Heart left ventricle (tissue), 16 donors: ENCODE results near the gene ASXL1. TPM values are rescaled to one million over a fixed set of nuclear protein-coding genes. Genes with fewer than 3 reads are reported as not detected.
A peak's percentile ranks its signal among the peaks of the same experiment; 100 is the strongest.
"Not testable (repeated sequence)": the region's sequence is repeated elsewhere in the genome, so short reads cannot be mapped to it uniquely, and the experiment has no call there.

Experiments used
- ATAC-seq, 4 donors: fragments of 200-7000 bp; cut with Tn5 transposase; one replicate each; pipeline ENCODE4 v1.9.1; 2020 to 2022; ENCODE audit warnings: moderate library complexity in 4 of 4, mild to moderate bottlenecking in 3 of 4, moderate number of reproducible peaks in 1 of 4
- DNase-seq, 5 donors: peaks; one replicate each; pipeline ENCODE4 v3.0.0-alpha.2; 2020
- H3K27ac ChIP-seq, 12 donors: fragments of 200-600 bp; sonication (generic) in 4 of 12; one replicate each; pipeline versions ENCODE4 v1.5.0 to v1.8.0; 2016 to 2022; ENCODE audit warnings: mild to moderate bottlenecking in 2 of 12
- H3K27me3 ChIP-seq, 9 donors: fragments of 200-600 bp; sonication (generic) in 2 of 9; one replicate each; pipeline versions ENCODE4 v1.5.1 to v1.8.0; 2016 to 2022; ENCODE audit warnings: mild to moderate bottlenecking in 3 of 9
- H3K36me3 ChIP-seq, 9 donors: fragments of 200-600 bp; sonication (generic) in 2 of 9; one replicate each; pipeline versions ENCODE4 v1.5.0 to v1.8.0; 2018 to 2022; ENCODE audit warnings: mild to moderate bottlenecking in 2 of 9
- H3K4me1 ChIP-seq, 12 donors: fragments of 200-600 bp; sonication (generic) in 4 of 12; one replicate each; pipeline versions ENCODE4 v1.5.0 to v1.8.0; 2016 to 2022; ENCODE audit warnings: mild to moderate bottlenecking in 3 of 12
- H3K4me3 ChIP-seq, 12 donors: fragments of 200-600 bp; sonication (generic) in 4 of 12; one replicate each; pipeline versions ENCODE4 v1.5.0 to v1.8.0; 2017 to 2022; ENCODE audit warnings: mild to moderate bottlenecking in 9 of 12, moderate library complexity in 4 of 12
- H3K9me3 ChIP-seq, 12 donors: fragments of 200-600 bp; sonication (generic) in 4 of 12; one replicate each; pipeline versions ENCODE4 v1.5.0 to v1.8.0; 2016 to 2022; ENCODE audit warnings: mild to moderate bottlenecking in 1 of 12
- POLR2A ChIP-seq, 2 donors: fragments of 450-650 bp; IDR thresholded peaks; one replicate each; pipeline ENCODE4 v1.6.1; 2017; ENCODE audit warnings: antibody characterized with exemption in 2 of 2, mild to moderate bottlenecking in 2 of 2, moderate library complexity in 2 of 2
- WGBS, 4 donors: extraction: QIAGEN DNeasy Blood & Tissue Kit in 2 of 4; methylation state at CpG; one replicate each; pipeline versions ENCODE4 v1.1.5 to v1.1.7; 2013 to 2018; 5-methylcytosine and 5-hydroxymethylcytosine counted together
- intact Hi-C, 10 donors: fragments of 100-400 bp; cut with DNase I; formaldehyde crosslinking; loops; one replicate each; pipeline versions ENCODE4 v1.11.1 to v1.14.2; 2022
- polyA plus RNA-seq, 2 donors: library from polyadenylated mRNA; stranded (reverse); fragments of 200-250 nt; gene quantifications; one replicate each; pipeline ENCODE4 v1.2.3, GENCODE V29; 2013
- total RNA-seq, 9 donors: library from RNA; depleted of rRNA in 2 of 9; stranded (reverse); fragments of >200 nt in 2 of 9; fragmentation: NEBNext Ultra II Directional in 3 of 9; extraction: Animal tissue kit (Norgen Biotek cat#: 25700) in 3 of 9; gene quantifications; one replicate each; pipeline versions ENCODE4 v1.1.0 to v1.2.4, GENCODE V29; 2016 to 2023
- TF ChIP-seq, protein P1 (sequence below), 12 donors: fragments of 200-600 bp; sonication (generic) in 4 of 12; IDR thresholded peaks; one replicate each; pipeline versions ENCODE4 v1.5.0 to v1.8.0; 2018 to 2022; ENCODE audit warnings: antibody characterized with exemption in 12 of 12, mild to moderate bottlenecking in 5 of 12
- donor health status: ischemic (EF 13 %, LVEDD 7.1; RV severe dilation, severe dysfunction).
- donor health status: healthy with polysubstance abuse.
- donor health status: DM: no; HTN: yes; CAD: no.
- donor health status: DM: no; HTN: no; CAD: no.
- donor health status: ischemic (EF 25% LVEDD 6.9; RV normal size, moderate dysfunction).
- donor health status: ischemic (EF 25% LVEDD 5.7; RV mildly dilated, moderate dysfunction).
- donor health status: healthy.
- donor health status: DM: yes; HTN: yes; CAD: no.
- donor health status: ischemic (EF 35%, LVEDD 5.7; RV mildly dilated, moderate dysfunction).
- donor health status: nonischemic (EF 11% LVEDD 7.7; RV severe dilation, severe dysfunction).
- donor health status: DM: yes; HTN: yes; CAD: no.
- donor health status: PGD.
- donor health status: ischemic (EF 29% LVEDD 5.4; RV normal size, mild dysfunction).
- donor health status: nonischemic (EF 23%, LVEDD 6.1; RV moderate dilation, normal function).

ASXL1 gene
- total and polyA plus RNA-seq, 11 donors: 15.1 to 50.1 (median 26.5) TPM

GRCh38 chr20:32366380-32366779, 8.2 kb downstream of the ASXL1 start:
- TF ChIP-seq POLR2A (IDR thresholded peaks at IDR 0.05): no peak
- TF ChIP-seq, protein P1, sequence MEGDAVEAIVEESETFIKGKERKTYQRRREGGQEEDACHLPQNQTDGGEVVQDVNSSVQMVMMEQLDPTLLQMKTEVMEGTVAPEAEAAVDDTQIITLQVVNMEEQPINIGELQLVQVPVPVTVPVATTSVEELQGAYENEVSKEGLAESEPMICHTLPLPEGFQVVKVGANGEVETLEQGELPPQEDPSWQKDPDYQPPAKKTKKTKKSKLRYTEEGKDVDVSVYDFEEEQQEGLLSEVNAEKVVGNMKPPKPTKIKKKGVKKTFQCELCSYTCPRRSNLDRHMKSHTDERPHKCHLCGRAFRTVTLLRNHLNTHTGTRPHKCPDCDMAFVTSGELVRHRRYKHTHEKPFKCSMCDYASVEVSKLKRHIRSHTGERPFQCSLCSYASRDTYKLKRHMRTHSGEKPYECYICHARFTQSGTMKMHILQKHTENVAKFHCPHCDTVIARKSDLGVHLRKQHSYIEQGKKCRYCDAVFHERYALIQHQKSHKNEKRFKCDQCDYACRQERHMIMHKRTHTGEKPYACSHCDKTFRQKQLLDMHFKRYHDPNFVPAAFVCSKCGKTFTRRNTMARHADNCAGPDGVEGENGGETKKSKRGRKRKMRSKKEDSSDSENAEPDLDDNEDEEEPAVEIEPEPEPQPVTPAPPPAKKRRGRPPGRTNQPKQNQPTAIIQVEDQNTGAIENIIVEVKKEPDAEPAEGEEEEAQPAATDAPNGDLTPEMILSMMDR (IDR thresholded peaks at IDR 0.05): no peak
- Histone ChIP-seq H3K4me3 (no peak overlapping the region), H3K4me1 (peaks cover 2 to 76% (median 34%) of the 10 kb centered on the region in 12 donors), H3K27me3 (no peaks in the 10 kb centered on the region), H3K36me3 (peaks cover 0 to 41% (median 24%) of the 10 kb centered on the region in 9 donors), H3K27ac (peak overlapping the region in 1 of 12 donors; percentile 40), H3K9me3 (no peaks in the 10 kb centered on the region)
- DNase-seq (no peak), ATAC-seq (no peak)
- WGBS, 4 donors: 78 to 89% (median 83%) methylated on average over 2 of the region's 2 CpGs
- intact Hi-C loops: loop anchor here in 1 of 10 donors (10.0 kb wide), 1 partner anchor 68 kb away; no protein-coding TSS in a partner anchor

DNA sequence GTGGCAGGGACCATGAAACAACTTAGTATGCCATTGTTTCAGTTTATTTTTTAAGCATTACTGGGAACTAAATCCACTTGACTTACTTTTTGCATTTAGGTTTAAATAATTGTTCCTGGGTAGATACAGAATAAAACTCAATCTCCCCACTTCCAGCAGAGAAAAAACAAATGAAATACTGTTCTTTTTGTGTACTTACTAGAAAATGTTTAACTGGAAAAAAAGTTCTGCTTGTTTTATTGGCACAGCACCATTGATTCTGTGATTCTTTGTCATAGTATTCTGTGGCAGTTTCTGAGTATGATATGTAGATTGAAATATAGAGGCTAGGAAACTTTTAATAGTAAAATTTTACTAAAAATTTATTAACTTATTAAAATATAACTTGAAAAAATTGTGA, 10.2 kb downstream of the ASXL1 start:
- Histone ChIP-seq H3K4me1 (peaks cover 2 to 57% (median 26%) of the 10 kb centered on the region in 12 donors), H3K27ac (no peak overlapping the region), H3K27me3 (no peaks in the 10 kb centered on the region), H3K4me3 (no peak overlapping the region), H3K36me3 (peaks cover 0 to 59% (median 42%) of the 10 kb centered on the region in 9 donors), H3K9me3 (no peaks in the 10 kb centered on the region)
- ATAC-seq (no peak), DNase-seq (no peak)
- TF ChIP-seq POLR2A (IDR thresholded peaks at IDR 0.05): no peak
- TF ChIP-seq, protein P1 (IDR thresholded peaks at IDR 0.05): no peak
- intact Hi-C loops: loop anchor here in 1 of 10 donors (10.0 kb wide), 1 partner anchor 66 kb away; no protein-coding TSS in a partner anchor

DNA sequence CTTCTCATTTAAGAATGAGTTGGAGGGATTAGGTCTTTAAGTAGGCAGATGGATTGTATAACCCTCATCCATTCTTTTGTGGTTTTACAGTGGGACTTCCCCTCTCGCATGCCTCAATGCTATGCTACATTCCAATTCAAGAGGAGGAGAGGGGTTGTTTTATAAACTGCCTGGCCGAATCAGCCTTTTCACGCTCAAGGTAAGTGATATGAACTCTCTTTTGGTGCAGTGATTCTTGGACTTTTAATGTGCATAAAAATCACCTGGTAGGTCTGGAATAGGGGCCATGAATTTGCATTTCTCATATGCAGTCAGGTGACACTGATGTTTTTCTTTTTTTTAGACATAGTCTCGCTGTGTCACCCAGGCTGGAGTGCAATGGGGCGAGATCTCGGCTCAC, 10.8 kb downstream of the ASXL1 start:
- intact Hi-C loops: loop anchor here in 1 of 10 donors (10.0 kb wide), 1 partner anchor 66 kb away; no protein-coding TSS in a partner anchor

DNA sequence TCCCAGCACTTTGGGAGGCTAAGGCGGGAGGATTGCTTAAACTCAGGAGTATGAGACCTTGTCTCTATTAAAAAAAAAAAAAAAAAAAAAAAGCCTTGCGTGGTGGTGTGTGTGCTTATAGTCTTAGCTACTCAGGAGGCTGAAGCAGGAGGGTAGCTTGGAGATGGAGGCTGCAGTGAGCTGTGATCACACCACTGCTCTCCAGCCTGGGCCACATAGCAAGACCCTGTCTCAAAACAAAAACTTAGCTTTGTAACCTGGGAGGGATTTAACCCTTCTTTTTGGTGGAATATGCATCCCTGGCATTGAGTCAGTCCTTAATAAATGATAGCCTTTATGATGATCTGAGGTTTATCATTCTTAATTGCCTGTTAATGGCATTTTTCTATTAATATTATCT, 12.8 kb downstream of the ASXL1 start:
- TF ChIP-seq POLR2A (IDR thresholded peaks at IDR 0.05): no peak

More for the DNA sequence above, 10.8 kb downstream of the ASXL1 start:
- WGBS, 4 donors: 75 to 84% (median 80%) methylated on average over 6 of the region's 6 CpGs
- no peaks in the 10 kb centered on the region for H3K9me3 ChIP-seq
- no peak overlapping the region for H3K27ac ChIP-seq
- H3K36me3 ChIP-seq: peaks cover 0 to 65% (median 48%) of the 10 kb centered on the region in 9 donors
- ATAC-seq: no peak
- no peak overlapping the region for H3K4me3 ChIP-seq
- no peak for TF ChIP-seq POLR2A (IDR thresholded peaks at IDR 0.05)
- TF ChIP-seq, protein P1 (IDR thresholded peaks at IDR 0.05): no peak
- H3K27me3 ChIP-seq: no peaks in the 10 kb centered on the region
- peaks cover 2 to 51% (median 22%) of the 10 kb centered on the region in 12 donors for H3K4me1 ChIP-seq
- no peak for DNase-seq

DNA sequence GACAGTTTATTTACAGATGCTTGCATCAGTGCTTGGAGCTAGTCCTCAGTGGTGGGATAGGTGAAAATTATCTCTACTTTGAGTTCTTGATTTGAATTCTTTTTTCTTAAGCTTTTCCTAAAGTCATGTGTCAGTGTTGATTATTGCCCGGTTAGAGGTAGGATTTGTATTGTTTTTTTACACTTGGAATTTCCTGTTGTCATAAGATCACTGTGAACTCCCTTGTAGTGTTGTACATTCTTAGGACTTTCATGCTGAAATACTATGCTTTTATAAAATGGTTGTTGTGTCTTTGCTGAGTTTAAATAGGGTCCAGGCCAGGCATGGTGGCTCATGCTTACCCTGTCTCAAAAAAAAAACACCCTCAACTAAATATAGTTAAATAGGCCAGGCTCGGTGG, 20.3 kb downstream of the ASXL1 start:
- no peak for TF ChIP-seq POLR2A (IDR thresholded peaks at IDR 0.05)
- TF ChIP-seq, protein P1 (IDR thresholded peaks at IDR 0.05): no peak
- Histone ChIP-seq H3K36me3 (peaks cover 0 to 67% (median 45%) of the 10 kb centered on the region in 9 donors), H3K27ac (no peak overlapping the region), H3K4me3 (no peak overlapping the region), H3K4me1 (peaks cover 0 to 7% (median 0%) of the 10 kb centered on the region in 12 donors), H3K27me3 (no peaks in the 10 kb centered on the region), H3K9me3 (no peaks in the 10 kb centered on the region)
- 44 to 53% (median 49%) methylated on average over 2 of the region's 2 CpGs for WGBS, 4 donors
- no peak for ATAC-seq
- DNase-seq: no peak
- intact Hi-C loops: no loop called here

More for the DNA sequence above, 12.8 kb downstream of the ASXL1 start:
- peaks cover 0 to 82% (median 62%) of the 10 kb centered on the region in 9 donors for H3K36me3 ChIP-seq
- H3K4me1 ChIP-seq: peaks cover 0 to 31% (median 15%) of the 10 kb centered on the region in 12 donors
- H3K27ac ChIP-seq: no peak overlapping the region
- no peak overlapping the region for H3K4me3 ChIP-seq
- H3K9me3 ChIP-seq: no peaks in the 10 kb centered on the region
- intact Hi-C loops: no loop called here
- ATAC-seq (no peak), DNase-seq (no peak)
- WGBS, 4 donors: 92 to 100% (median 99%) methylated on average over 2 of the region's 2 CpGs
- H3K27me3 ChIP-seq: no peaks in the 10 kb centered on the region

GRCh38 chr20:32380037-32380436, 21.9 kb downstream of the ASXL1 start:
- 93 to 98% (median 98%) methylated on average over 9 of the region's 9 CpGs for WGBS, 4 donors
- DNase-seq, intact Hi-C loops, H3K9me3 ChIP-seq, ATAC-seq, H3K4me3 ChIP-seq, H3K27me3 ChIP-seq, H3K27ac ChIP-seq: not testable (repeated sequence)
- Histone ChIP-seq H3K36me3 (peaks cover 0 to 54% (median 33%) of the 10 kb centered on the region in 9 donors), H3K4me1 (peaks cover 0 to 14% (median 10%) of the 10 kb centered on the region in 12 donors)
